Left renal pelvis (tissue), 4 donors: Measurements from ENCODE around the gene CKB. TPM values are rescaled to one million over a fixed set of nuclear protein-coding genes. Genes with fewer than 3 reads are reported as not detected.

ENCODE experiments used
- DNase-seq, 4 donors: peaks; one replicate each; pipeline ENCODE4 v3.0.0-alpha.2; 2013; ENCODE audit warnings: low read depth in 4 of 4, low spot score in 3 of 4
- polyA plus RNA-seq, 4 donors: library from polyadenylated mRNA; unstranded; fragments of 120-200 nt; gene quantifications; one replicate each; pipeline ENCODE4 v1.2.1, GENCODE V29; 2013; ENCODE audit not compliant: insufficient read length in 4 of 4

The CKB gene
- polyA plus RNA-seq, 4 donors, result 65.6 to 159 (median 121) TPM

DNA sequence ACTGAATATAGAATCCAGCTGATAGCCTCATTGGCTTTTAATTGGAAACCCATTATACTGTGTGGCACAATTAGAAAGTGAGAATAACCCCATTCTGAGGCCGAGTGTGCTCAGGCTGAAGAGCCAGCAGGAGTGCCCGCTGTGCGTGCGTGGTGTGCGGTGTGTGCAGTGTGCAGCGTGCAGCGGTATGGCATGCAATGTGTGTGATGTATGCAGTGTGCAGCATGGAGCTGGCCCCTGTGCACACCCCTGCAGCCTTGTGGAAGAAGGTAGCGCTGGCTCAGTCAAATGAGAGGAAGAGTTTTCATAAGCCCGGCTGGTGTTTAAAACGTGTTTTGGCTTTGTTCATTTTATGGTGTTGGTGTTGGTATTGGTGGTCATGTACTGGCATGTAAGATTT lies 22.9 kb downstream of the CKB start:
- no peak for DNase-seq

GRCh38 chr14:103496776-103497175 lies 25.9 kb downstream of the CKB start:
- DNase-seq, result no peak

GRCh38 chr14:103495854-103496253 lies 26.8 kb downstream of the CKB start:
- no peak for DNase-seq

GRCh38 chr14:103492156-103492925 lies 30.3 kb downstream of the CKB start:
- no peak for DNase-seq

DNA sequence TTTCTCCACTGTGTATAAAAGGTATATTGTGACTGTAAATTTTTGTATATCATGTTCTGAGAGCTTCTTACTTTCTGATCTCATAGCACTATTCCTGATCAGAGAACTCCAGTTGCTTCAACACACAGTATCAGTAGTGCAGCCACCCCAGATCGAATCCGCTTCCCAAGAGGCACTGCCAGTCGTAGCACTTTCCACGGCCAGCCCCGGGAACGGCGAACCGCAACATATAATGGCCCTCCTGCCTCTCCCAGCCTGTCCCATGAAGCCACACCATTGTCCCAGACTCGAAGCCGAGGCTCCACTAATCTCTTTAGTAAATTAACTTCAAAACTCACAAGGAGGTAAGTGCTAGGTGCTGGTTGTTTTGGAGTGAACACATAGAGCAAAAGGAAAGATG lies 30.9 kb downstream of the CKB start:
- DNase-seq, result no peak

DNA sequence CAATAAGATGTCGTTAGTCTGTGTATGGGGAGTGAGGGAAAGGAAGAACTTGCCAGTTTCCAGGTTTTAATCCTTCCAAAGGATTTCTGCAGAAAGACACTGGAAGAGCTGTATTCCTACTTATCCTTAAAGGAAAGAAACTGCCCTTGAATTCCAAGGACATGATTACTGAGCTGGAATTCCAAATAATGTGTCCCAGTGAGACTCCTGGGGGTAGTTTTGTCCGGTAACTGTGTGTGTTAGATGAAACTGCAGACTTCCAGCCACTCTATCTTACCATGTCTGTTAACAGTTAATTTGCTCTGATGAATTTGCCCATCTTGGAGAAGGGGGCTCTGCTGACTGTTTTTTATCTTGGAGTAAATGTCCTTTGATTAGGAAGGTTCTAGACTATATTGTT lies 33.0 kb downstream of the CKB start:
- no peak for DNase-seq

DNA sequence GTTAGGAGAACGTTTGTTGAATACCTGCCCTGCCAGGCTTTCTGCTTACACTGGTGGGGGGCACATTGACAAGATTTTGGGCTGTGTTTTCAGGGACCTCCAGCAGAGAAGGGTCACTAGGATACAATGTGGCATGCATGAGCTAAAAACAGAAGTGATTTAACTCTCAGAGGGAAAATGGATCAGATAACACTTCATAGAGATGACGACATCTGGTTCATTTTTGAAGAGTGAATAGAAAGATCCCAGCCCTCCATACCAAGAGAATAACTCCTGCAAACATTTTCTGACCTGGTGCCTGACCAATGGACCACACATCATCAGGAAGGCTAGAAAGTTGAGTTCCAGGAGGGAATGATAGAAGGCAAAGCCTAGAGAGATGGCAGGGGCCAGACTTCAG lies 33.7 kb downstream of the CKB start:
- DNase-seq, result no peak

- DNase-seq, result no peak
Observed at GRCh38 chr14:103488071-103488470, 34.6 kb downstream of the CKB start.

GRCh38 chr14:103485504-103485903 lies 37.1 kb downstream of the CKB start:
- no peak for DNase-seq

- peak in 1 of 4 donors; percentile 17 for DNase-seq
Observed at GRCh38 chr14:103483600-103483999, 39.0 kb downstream of the CKB start.

- no peak for DNase-seq
Observed at GRCh38 chr14:103480595-103480994, 42.0 kb downstream of the CKB start.

DNA sequence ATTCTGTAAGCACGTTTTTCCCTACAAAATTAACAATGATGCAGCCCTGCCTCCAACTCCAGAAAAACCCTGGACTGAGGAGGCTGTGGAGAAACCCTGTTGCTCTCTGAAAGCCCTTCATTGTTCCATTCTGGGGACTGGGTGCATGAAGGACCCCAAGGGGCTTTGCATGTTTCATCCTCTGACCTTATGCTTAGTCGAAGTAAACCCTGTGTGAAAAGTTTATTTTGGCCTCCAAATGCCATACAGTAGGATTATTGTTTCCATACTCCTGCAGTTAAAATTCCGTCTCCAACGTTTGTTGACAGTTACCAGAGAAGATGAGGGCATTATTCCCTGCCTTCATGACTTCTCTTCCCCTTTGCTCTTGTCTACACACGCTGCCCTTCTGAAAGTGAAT lies 46.0 kb downstream of the CKB start:
- no peak for DNase-seq

DNA sequence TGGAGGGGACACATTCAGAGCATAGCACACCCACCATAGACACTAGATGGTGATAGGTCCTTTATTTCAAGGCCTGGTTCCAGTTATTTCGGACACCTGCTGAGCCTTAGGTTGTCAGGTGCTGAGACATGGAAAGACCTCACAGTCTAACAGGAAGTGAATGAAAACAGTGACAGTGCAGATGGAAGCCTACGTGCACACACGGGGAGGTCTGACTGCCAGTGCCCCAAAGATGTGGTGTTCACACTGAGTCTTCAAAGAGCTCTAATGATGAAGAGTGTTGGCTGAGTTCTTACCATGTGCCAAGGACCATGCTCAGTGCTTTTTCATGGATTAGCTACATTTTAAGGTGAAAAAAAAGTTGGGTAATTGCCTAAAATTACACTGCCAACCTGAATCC lies 46.6 kb downstream of the CKB start:
- DNase-seq, result no peak

- no peak for DNase-seq
Observed at GRCh38 chr14:103474893-103475292, 47.7 kb downstream of the CKB start.

DNA sequence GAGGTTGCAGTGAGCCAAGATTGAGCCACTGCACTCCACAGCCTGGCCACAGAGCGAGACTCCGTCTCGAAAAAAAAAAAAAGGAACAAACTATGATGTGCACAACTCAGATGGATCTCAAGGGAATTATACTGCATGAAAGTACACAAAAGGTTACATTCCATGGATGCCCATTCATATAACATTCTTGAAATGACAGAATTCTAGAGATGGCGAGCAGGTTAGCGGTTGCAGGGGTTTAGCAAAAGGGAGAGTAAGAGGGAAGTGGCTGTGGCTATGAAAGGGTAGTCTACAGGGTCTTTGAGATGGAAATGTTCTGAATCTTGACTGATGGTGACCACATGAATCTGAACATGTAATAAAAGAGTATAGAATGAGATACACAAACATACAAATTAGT lies 49.7 kb downstream of the CKB start:
- DNase-seq, result no peak

Other genes with a start within 250 kb of the CKB start
- gene EIF5, start 188.6 kb downstream of the CKB start, polyA plus RNA-seq, result 100 to 1,000 TPM in 3 of 4 donors, 10 to 100 TPM in 1; 99.2 to 257 (median 246) TPM
- gene MARK3, start 137.4 kb downstream of the CKB start, polyA plus RNA-seq, result 100 to 1,000 TPM in 1 of 4 donors, 10 to 100 TPM in 3; 79.3 to 106 (median 94.3) TPM
- 1 to 10 TPM; 5.6 to 9.0 (median 6.2) TPM for gene TRMT61A, start 6.4 kb upstream of the CKB start, polyA plus RNA-seq
- gene BAG5, start 39.8 kb upstream of the CKB start, polyA plus RNA-seq, result 10 to 100 TPM; 22.7 to 34.6 (median 31.5) TPM
- gene COA8, start 40.1 kb upstream of the CKB start, polyA plus RNA-seq, result 10 to 100 TPM; 26.7 to 46.0 (median 42.1) TPM
- 100 to 1,000 TPM in 3 of 4 donors, 10 to 100 TPM in 1; 74.6 to 154 (median 106) TPM for gene KLC1, start 106.4 kb upstream of the CKB start, polyA plus RNA-seq
- 10 to 100 TPM; 11.5 to 23.9 (median 12.6) TPM for gene XRCC3, start 192.6 kb upstream of the CKB start, polyA plus RNA-seq
- gene ZFYVE21, start 193.0 kb upstream of the CKB start, polyA plus RNA-seq, result 10 to 100 TPM; 50.6 to 60.4 (median 55.2) TPM